Endodermal cell (in vitro differentiated cells): Measurements from ENCODE around the gene LIN7A. TPM values are rescaled to one million over a fixed set of nuclear protein-coding genes. Genes with fewer than 3 reads are reported as not detected.

ENCODE experiments used
- DNase-seq: peaks from one replicate; pipeline ENCODE4 v3.0.0-alpha.2; 2017
- H3K27ac ChIP-seq: 2 replicates; pipeline ENCODE4 v1.5.1; 2013; ENCODE audit warnings: mild to moderate bottlenecking, low read depth, low read length, moderate library complexity
- H3K27me3 ChIP-seq: 2 replicates; pipeline ENCODE4 v1.6.1; 2013; ENCODE audit warnings: mild to moderate bottlenecking, low read length, moderate library complexity; ENCODE audit not compliant: insufficient read depth, control insufficient read depth, poor library complexity, severe bottlenecking
- H3K36me3 ChIP-seq: 2 replicates; pipeline ENCODE4 v1.7.0; 2013; ENCODE audit warnings: mild to moderate bottlenecking, low read length, moderate library complexity; ENCODE audit not compliant: control insufficient read depth, insufficient read depth
- H3K4me1 ChIP-seq: one replicate; pipeline ENCODE4 v1.7.0; 2013; ENCODE audit warnings: low read length; ENCODE audit not compliant: control insufficient read depth, insufficient read depth
- H3K4me3 ChIP-seq: 2 replicates; pipeline ENCODE4 v1.5.1; 2013; ENCODE audit warnings: mild to moderate bottlenecking, low read length, moderate library complexity
- H3K9ac ChIP-seq: 2 replicates; pipeline ENCODE4 v1.6.1; 2013; ENCODE audit warnings: mild to moderate bottlenecking, low read length, moderate library complexity; ENCODE audit not compliant: poor library complexity, severe bottlenecking; ENCODE audit errors: extremely low read depth
- H3K9me3 ChIP-seq: 2 replicates; pipeline ENCODE4 v1.6.1; 2013; ENCODE audit warnings: mild to moderate bottlenecking, low read length, moderate library complexity; ENCODE audit not compliant: control insufficient read depth
- H3K27ac Mint-ChIP-seq: 2 replicates; pipeline ENCODE4 v1.8.0; 2020; ENCODE audit warnings: mixed read lengths
- H3K27me3 Mint-ChIP-seq: 2 replicates; pipeline ENCODE4 v1.8.0; 2021; ENCODE audit warnings: mild to moderate bottlenecking, mixed read lengths; ENCODE audit not compliant: insufficient read depth
- H3K36me3 Mint-ChIP-seq: 2 replicates; pipeline ENCODE4 v1.8.0; 2020; ENCODE audit warnings: low read depth, mixed read lengths
- H3K4me1 Mint-ChIP-seq: 2 replicates; pipeline ENCODE4 v1.8.0; 2020; ENCODE audit warnings: mixed read lengths
- H3K4me3 Mint-ChIP-seq: 2 replicates; pipeline ENCODE4 v1.8.0; 2020; ENCODE audit warnings: mild to moderate bottlenecking, moderate library complexity, mixed read lengths
- H3K9me3 Mint-ChIP-seq: 2 replicates; pipeline ENCODE4 v1.8.0; 2020; ENCODE audit warnings: mild to moderate bottlenecking, mixed read lengths
- WGBS, 2 experiments: methylation state at CpG; one replicate each; pipeline versions ENCODE4 v1.1.5 to v1.1.7; 2013; ENCODE audit warnings: missing lambda C conversion rate in 2 of 2, mixed read lengths in 1 of 2; ENCODE audit not compliant: insufficient coverage in 1 of 2, insufficient read length in 1 of 2; 5-methylcytosine and 5-hydroxymethylcytosine counted together
- total RNA-seq, 2 donors: library from RNA; stranded (reverse); fragmentation: NEBNext Ultra II Directional in 1 of 2; extraction: Animal tissue kit (Norgen Biotek cat#: 25700) in 1 of 2; gene quantifications; 2 replicates in 1 of 2; 3 replicates in 1 of 2; pipeline ENCODE4 v1.2.1, GENCODE V29; 2021
- TF ChIP-seq, protein P1 (sequence below): fragments of 200-600 bp; sonication (generic); conservative IDR thresholded peaks from 2 replicates; pipeline ENCODE4 v1.5.0; 2021; ENCODE audit warnings: antibody characterized with exemption, mild to moderate bottlenecking

LIN7A gene
- total RNA-seq, 2 donors from 2014 or later = 19.3 to 27.2 TPM

DNA sequence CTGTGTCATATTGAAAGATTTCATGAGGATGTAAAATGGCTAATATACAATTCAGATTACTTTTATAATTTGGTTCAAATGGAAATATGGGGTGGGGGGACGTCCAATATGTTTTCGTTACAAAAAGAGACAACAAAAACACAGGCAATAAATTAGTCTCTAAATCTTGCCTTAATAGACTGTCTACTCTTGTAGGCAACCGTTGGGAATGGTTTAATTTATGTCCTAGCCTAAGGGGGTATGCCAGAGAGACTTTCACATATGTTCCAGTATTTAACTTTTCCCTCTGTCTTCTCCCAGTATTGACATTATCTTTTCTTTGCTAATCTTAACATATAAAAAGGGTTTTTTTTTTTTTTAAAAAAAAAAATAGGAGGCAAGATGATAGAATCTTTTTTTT lies 41.5 kb upstream of the LIN7A start:
- 78 to 94% methylated on average over 3 of the region's 3 CpGs for WGBS, 2 experiments
- H3K4me1 Mint-ChIP-seq = no peaks in the 10 kb centered on the region
- DNase-seq = no peak
- no peak overlapping the region for H3K9ac ChIP-seq
- H3K27ac ChIP-seq = no peak overlapping the region
- TF ChIP-seq, protein P1, sequence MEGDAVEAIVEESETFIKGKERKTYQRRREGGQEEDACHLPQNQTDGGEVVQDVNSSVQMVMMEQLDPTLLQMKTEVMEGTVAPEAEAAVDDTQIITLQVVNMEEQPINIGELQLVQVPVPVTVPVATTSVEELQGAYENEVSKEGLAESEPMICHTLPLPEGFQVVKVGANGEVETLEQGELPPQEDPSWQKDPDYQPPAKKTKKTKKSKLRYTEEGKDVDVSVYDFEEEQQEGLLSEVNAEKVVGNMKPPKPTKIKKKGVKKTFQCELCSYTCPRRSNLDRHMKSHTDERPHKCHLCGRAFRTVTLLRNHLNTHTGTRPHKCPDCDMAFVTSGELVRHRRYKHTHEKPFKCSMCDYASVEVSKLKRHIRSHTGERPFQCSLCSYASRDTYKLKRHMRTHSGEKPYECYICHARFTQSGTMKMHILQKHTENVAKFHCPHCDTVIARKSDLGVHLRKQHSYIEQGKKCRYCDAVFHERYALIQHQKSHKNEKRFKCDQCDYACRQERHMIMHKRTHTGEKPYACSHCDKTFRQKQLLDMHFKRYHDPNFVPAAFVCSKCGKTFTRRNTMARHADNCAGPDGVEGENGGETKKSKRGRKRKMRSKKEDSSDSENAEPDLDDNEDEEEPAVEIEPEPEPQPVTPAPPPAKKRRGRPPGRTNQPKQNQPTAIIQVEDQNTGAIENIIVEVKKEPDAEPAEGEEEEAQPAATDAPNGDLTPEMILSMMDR = no peak
- no peaks in the 10 kb centered on the region for H3K27me3 Mint-ChIP-seq
- H3K4me1 ChIP-seq = no peaks in the 10 kb centered on the region
- no peaks in the 10 kb centered on the region for H3K36me3 ChIP-seq
- no peaks in the 10 kb centered on the region for H3K36me3 Mint-ChIP-seq
- H3K4me3 ChIP-seq = no peak overlapping the region
- no peak overlapping the region for H3K27ac Mint-ChIP-seq
- H3K9me3 Mint-ChIP-seq = no peaks in the 10 kb centered on the region
- H3K9me3 ChIP-seq = no peaks in the 10 kb centered on the region
- no peak overlapping the region for H3K4me3 Mint-ChIP-seq
- no peaks in the 10 kb centered on the region for H3K27me3 ChIP-seq

DNA sequence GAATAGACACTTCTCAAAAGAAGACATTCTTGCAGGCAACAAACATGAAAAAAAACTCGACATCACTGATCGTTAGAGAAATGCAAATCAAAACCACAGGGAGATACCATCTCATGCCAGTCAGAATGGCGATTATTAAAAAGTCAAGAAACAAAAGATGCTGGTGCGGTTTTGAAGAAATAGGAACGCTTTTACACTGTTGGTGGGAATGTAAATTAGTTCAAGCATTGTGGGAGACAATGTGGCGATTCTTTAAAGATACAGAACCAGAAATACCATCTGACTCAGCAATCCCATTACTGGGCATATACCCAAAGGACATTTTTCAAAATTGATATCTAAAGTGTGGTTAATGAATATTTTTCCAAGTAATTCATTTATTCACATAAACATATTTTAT lies 39.6 kb upstream of the LIN7A start:
- Histone ChIP-seq H3K27me3 (no peaks in the 10 kb centered on the region), H3K36me3 (no peaks in the 10 kb centered on the region), H3K27ac (no peak overlapping the region), H3K4me3 (no peak overlapping the region), H3K4me1 (no peaks in the 10 kb centered on the region), H3K9ac (no peak overlapping the region), H3K9me3 (no peaks in the 10 kb centered on the region)
- DNase-seq = no peak
- no peaks in the 10 kb centered on the region for H3K4me1 Mint-ChIP-seq
- TF ChIP-seq, protein P1 = no peak
- no peaks in the 10 kb centered on the region for H3K27me3 Mint-ChIP-seq
- H3K36me3 Mint-ChIP-seq = no peaks in the 10 kb centered on the region
- H3K4me3 Mint-ChIP-seq = no peak overlapping the region
- WGBS, 2 experiments = 76 to 84% methylated on average over 4 to 5 of the region's 6 CpGs
- H3K27ac Mint-ChIP-seq = no peak overlapping the region
- H3K9me3 Mint-ChIP-seq = no peaks in the 10 kb centered on the region

DNA sequence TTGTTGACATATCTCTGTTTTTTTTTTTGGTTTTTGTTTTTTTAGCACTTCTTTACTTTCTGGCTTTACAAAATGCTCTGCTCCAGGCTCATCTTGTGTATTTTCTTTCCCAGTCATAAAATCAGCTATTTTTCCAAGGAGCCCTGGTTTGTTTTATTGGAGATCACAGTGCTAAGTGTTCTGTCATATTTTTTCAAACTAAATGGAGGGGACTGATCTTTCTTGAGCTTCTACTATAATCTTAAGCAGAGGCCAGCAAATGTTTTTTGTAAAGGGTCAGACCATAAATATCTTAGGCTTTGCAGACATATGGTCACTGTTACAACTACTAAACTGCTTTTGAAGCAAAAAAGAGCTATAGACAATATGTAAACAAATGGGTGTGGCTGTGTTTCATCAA lies 30.6 kb upstream of the LIN7A start:
- H3K9me3 ChIP-seq = no peaks in the 10 kb centered on the region
- TF ChIP-seq, protein P1 = no peak
- H3K27ac ChIP-seq = no peak overlapping the region
- Mint-ChIP-seq H3K36me3 (no peaks in the 10 kb centered on the region), H3K27ac (no peak overlapping the region), H3K4me1 (peaks cover 6% of the 10 kb centered on the region), H3K4me3 (no peak overlapping the region), H3K27me3 (no peaks in the 10 kb centered on the region), H3K9me3 (no peaks in the 10 kb centered on the region)
- no peaks in the 10 kb centered on the region for H3K4me1 ChIP-seq
- H3K9ac ChIP-seq = no peak overlapping the region
- H3K36me3 ChIP-seq = no peaks in the 10 kb centered on the region
- H3K27me3 ChIP-seq = no peaks in the 10 kb centered on the region
- no peak overlapping the region for H3K4me3 ChIP-seq
- DNase-seq = no peak
